Measurements from ENCODE around the gene PSAPL1.

The PSAPL1 gene

GRCh38 chr4:7418131-7418943 lies 16.4 kb downstream of the PSAPL1 start:
- DNase-seq (ENCODE audit: low spot score), result no peak

- no peak for DNase-seq (ENCODE audit: low spot score)
Observed at GRCh38 chr4:7417639-7418038, 17.1 kb downstream of the PSAPL1 start.

- DNase-seq (ENCODE audit: low spot score), result no peak
Observed at GRCh38 chr4:7416745-7417432, 17.8 kb downstream of the PSAPL1 start.

- no peak for DNase-seq (ENCODE audit: low spot score)
Observed at GRCh38 chr4:7415927-7416686, 18.6 kb downstream of the PSAPL1 start.

- no peak for DNase-seq (ENCODE audit: low spot score)
Observed at GRCh38 chr4:7414736-7415510, 19.8 kb downstream of the PSAPL1 start.

- DNase-seq (ENCODE audit: low spot score), result no peak
Observed at GRCh38 chr4:7414046-7414445, 20.7 kb downstream of the PSAPL1 start.

GRCh38 chr4:7412554-7412912 lies 22.2 kb downstream of the PSAPL1 start:
- no peak for DNase-seq (ENCODE audit: low spot score)

GRCh38 chr4:7411896-7412553 lies 22.7 kb downstream of the PSAPL1 start:
- DNase-seq (ENCODE audit: low spot score), result no peak

- DNase-seq (ENCODE audit: low spot score), result no peak
Observed at GRCh38 chr4:7411491-7411890, 23.2 kb downstream of the PSAPL1 start.

GRCh38 chr4:7410446-7410845 lies 24.3 kb downstream of the PSAPL1 start:
- no peak for DNase-seq (ENCODE audit: low spot score)

GRCh38 chr4:7408166-7408565 lies 26.6 kb downstream of the PSAPL1 start:
- DNase-seq (ENCODE audit: low spot score), result no peak

- no peak for DNase-seq (ENCODE audit: low spot score)
Observed at GRCh38 chr4:7403001-7403400, 31.7 kb downstream of the PSAPL1 start.

- DNase-seq (ENCODE audit: low spot score), result no peak
Observed at GRCh38 chr4:7402526-7402925, 32.2 kb downstream of the PSAPL1 start.

- DNase-seq (ENCODE audit: low spot score), result no peak
Observed at GRCh38 chr4:7400671-7401298, 33.9 kb downstream of the PSAPL1 start.

- no peak for DNase-seq (ENCODE audit: low spot score)
Observed at GRCh38 chr4:7399440-7400234, 35.1 kb downstream of the PSAPL1 start.

- no peak for DNase-seq (ENCODE audit: low spot score)
Observed at GRCh38 chr4:7398788-7399439, 35.8 kb downstream of the PSAPL1 start.

GRCh38 chr4:7398104-7398423 lies 36.7 kb downstream of the PSAPL1 start:
- DNase-seq (ENCODE audit: low spot score), result peak; percentile 27

- no peak for DNase-seq (ENCODE audit: low spot score)
Observed at GRCh38 chr4:7397206-7398103, 37.3 kb downstream of the PSAPL1 start.

All from pons (tissue), 1 donor.